H1 (cell line): ENCODE results near the gene CFAP65.

Experiments used
- CHD2 ChIP-seq: IDR thresholded peaks from 2 replicates; pipeline ENCODE4 v1.6.1; 2012; ENCODE audit warnings: low read length, improper control_type of control experiment
- CTCF ChIP-seq, 3 experiments: IDR thresholded peaks; 1 replicate in 2 of 3; 2 replicates in 1 of 3; pipeline versions ENCODE4 v1.5.1 to v1.6.1; 2011; ENCODE audit warnings: low read length in 3 of 3, mild to moderate bottlenecking in 3 of 3, inconsistent platforms in 2 of 3, low read depth in 1 of 3, moderate library complexity in 1 of 3; ENCODE audit not compliant: insufficient read depth in 1 of 3; ENCODE audit errors: control extremely low read depth in 1 of 3
- EGR1 ChIP-seq: IDR thresholded peaks from 2 replicates; pipeline ENCODE4 v1.6.1; 2011; ENCODE audit warnings: low read depth, low read length, borderline replicate concordance
- EZH2 ChIP-seq: fragments of 200-600 bp; sonication (generic); IDR thresholded peaks from 2 replicates; pipeline ENCODE4 v1.7.1; 2012; ENCODE audit warnings: low read depth, mild to moderate bottlenecking, moderate library complexity, low read length, inconsistent platforms; ENCODE audit not compliant: severe bottlenecking
- HDAC2 ChIP-seq, 2 experiments: fragments of 300-600 bp in 1 of 2; sonication (generic) in 1 of 2; IDR thresholded peaks; 2 replicates each; pipeline ENCODE4 v1.6.1; 2011 to 2012; ENCODE audit warnings: low read depth in 2 of 2, low read length in 2 of 2, mild to moderate bottlenecking in 2 of 2, moderate library complexity in 2 of 2, borderline replicate concordance in 1 of 2, inconsistent platforms in 1 of 2
- HDAC6 ChIP-seq: IDR thresholded peaks from one replicate; pipeline ENCODE4 v1.7.1; 2012; ENCODE audit warnings: low read depth, mild to moderate bottlenecking, inconsistent platforms, low read length, moderate library complexity
- JUND ChIP-seq: IDR thresholded peaks from 2 replicates; pipeline ENCODE4 v1.6.1; 2011; ENCODE audit warnings: mild to moderate bottlenecking, improper control_type of control experiment, low read length
- TAF1 ChIP-seq: IDR thresholded peaks from 2 replicates; pipeline ENCODE4 v1.6.1; 2011; ENCODE audit warnings: mild to moderate bottlenecking, low read depth, low read length

GRCh38 chr2:219042750-219043149 lies 1.4 kb upstream of the CFAP65 start:
- TF ChIP-seq EZH2, result no peak
- TF ChIP-seq JUND, result no peak
- no peak for TF ChIP-seq CTCF (IDR thresholded peaks at IDR 0.05; ENCODE audit: control extremely low read depth in 1 of 3, insufficient read depth in 1 of 3, low read depth in 1 of 3, low read length in 3 of 3)
- no peak for TF ChIP-seq CHD2
- TF ChIP-seq HDAC6, result no peak
- no peak for TF ChIP-seq EGR1
- TF ChIP-seq TAF1, result no peak
- no peak for TF ChIP-seq HDAC2 (IDR thresholded peaks at IDR 0.05; ENCODE audit: borderline replicate concordance in 1 of 2, low read depth in 2 of 2, low read length in 2 of 2)
